Measurements from ENCODE around the gene SH3GLB2.
"Not testable (repeated sequence)": the region's sequence is repeated elsewhere in the genome, so short reads cannot be mapped to it uniquely, and the experiment has no call there.

SH3GLB2 gene

DNA sequence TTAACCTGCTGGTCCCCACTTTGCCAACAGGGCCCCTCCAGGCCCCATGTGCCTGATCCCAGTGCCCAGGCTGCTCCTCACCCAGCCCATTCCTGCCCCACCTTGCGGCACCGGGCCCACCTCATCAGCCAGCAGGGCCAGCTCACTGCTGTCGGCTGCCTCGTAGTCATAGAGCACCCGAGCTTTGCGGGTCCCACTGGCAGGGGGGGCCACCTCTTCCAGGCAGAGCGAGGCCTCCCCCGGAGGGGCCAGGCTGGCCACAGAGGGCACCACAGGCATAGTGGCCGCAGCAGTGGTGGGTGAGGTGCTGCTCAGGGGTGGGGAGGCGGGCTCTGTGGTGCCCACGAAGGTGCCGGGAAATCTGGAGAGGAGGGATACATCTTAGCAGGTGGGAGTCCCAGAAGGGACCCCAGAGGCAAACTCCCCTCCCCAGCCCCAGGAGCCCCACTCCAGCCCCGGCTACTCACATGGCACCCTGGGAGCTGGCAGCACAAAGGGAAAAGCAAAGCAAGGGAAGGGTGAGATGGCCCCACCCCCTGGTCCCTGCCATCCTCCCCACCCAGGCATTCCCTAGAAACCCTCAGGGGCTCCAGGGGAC, 19.0 kb downstream of the SH3GLB2 start:
- peaks cover 75% of the 10 kb centered on the region for H3K36me3 ChIP-seq (ENCODE audit: insufficient read depth, low read length)
- no peaks in the 10 kb centered on the region for H3K9me3 ChIP-seq (ENCODE audit: low read length)
- no peaks in the 10 kb centered on the region for H3K27me3 ChIP-seq (ENCODE audit: insufficient read depth, low read length)
- no peak overlapping the region for H3K4me3 ChIP-seq (ENCODE audit: low read length)
- no peaks in the 10 kb centered on the region for H3K4me1 ChIP-seq (ENCODE audit: insufficient read depth, low read length)
- H2AFZ ChIP-seq (ENCODE audit: low read depth, low read length), result no peak overlapping the region

DNA sequence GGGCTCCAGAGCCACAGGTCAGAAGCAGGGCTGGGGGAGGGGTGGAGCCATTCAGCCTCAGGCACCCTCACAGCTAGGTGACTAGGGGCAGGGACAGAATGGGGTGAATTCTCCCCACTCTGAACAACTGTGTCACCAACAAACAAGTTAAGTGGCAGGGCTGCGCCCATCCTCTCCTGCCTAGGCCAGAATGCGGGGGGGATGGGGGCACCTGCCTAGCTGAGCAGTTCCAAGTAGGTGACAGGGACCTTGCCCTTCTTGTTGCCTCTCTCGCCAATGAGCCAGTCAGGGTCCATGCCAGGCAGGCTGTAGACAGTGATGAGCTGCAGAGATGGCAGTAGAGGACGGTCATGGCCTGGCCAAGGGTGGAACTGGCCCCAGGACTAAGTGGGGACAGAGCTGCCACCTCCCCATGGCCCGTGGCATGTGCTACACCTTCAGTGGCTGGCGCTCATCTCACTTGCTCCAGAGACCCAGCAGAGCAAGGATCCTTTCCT, 19.6 kb downstream of the SH3GLB2 start:
- Histone ChIP-seq H3K4me3 (ENCODE audit: low read length) (no peak overlapping the region), H3K4me1 (ENCODE audit: insufficient read depth, low read length) (no peaks in the 10 kb centered on the region), H2AFZ (ENCODE audit: low read depth, low read length) (no peak overlapping the region), H3K27me3 (ENCODE audit: insufficient read depth, low read length) (no peaks in the 10 kb centered on the region), H3K9me3 (ENCODE audit: low read length) (no peaks in the 10 kb centered on the region), H3K36me3 (ENCODE audit: insufficient read depth, low read length) (peaks cover 70% of the 10 kb centered on the region)

DNA sequence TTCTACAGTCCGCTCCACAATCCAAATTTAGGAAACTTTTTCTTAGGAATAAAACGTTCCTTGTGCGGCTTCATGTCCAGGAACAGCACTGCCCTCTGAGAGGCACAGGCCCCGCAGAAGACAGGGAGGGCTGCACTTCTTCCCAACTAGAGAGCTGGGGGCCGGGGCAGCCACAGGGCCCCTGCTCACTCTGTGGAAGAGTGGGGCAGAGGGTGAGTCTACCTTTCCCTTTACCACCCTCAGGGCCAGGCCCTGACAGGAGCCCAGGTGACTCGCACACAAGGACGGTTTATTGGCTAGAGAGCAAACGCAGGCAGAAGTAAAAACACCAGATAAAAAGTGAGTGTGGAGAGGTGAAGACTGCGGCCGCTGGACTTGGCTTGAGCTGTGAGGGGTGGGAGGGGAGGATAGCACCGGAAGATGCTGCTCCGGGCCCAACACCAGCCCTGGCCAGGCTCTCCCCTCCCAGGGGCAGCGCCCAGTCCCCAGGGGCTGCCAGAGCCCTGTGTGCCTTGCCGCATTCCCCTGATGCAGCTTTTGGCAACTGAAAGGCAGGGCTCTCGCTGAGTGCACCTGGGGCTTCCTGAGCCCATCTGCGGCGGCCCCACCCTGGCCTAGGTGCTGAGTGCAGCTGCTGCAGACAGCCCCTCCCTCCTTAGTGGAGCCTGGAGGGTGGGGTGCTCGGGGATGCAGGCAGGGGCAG, 20.2 kb downstream of the SH3GLB2 start:
- Histone ChIP-seq H3K36me3 (ENCODE audit: insufficient read depth, low read length) (peaks cover 73% of the 10 kb centered on the region), H3K4me1 (ENCODE audit: insufficient read depth, low read length) (no peaks in the 10 kb centered on the region), H2AFZ (ENCODE audit: low read depth, low read length) (no peak overlapping the region), H3K27me3 (ENCODE audit: insufficient read depth, low read length) (no peaks in the 10 kb centered on the region), H3K4me3 (ENCODE audit: low read length) (no peak overlapping the region), H3K9me3 (ENCODE audit: low read length) (no peaks in the 10 kb centered on the region)

DNA sequence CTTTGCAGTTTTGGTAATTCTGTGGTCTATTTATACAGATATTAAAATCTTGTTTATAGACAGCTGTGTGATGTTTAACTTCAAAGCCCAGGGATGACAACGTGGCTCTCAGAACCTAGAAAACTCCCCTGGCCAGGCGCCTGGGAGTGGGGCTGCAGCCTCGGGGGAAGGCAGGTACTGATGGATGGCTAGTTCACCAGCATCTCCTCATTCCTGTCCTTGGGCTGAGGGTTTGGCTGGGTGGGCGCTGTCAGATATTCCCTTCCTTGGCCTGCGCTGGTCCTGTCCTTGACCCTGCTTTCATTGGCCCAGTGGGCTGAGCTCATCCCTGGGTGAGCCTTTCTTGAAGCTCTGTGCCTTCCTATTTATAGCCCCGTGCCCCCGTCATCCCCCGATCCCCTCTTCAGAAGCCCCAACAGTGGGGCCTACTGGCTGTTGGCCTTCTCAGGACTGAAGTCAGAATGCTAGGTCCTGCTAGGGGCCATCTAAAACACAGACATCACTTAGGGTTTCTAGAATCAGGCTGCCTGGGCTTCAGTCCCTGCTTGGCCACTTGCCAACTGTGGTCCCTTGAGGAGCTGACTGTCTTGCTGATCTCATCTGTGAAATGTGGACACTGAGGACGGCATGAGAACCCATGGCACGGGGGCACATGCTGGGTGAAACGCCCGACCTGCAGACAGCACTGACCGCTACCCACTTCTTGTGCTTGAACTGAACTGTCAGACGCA, 20.9 kb downstream of the SH3GLB2 start:
- Histone ChIP-seq H3K4me1 (ENCODE audit: insufficient read depth, low read length) (no peaks in the 10 kb centered on the region), H3K36me3 (ENCODE audit: insufficient read depth, low read length) (peaks cover 75% of the 10 kb centered on the region)

DNA sequence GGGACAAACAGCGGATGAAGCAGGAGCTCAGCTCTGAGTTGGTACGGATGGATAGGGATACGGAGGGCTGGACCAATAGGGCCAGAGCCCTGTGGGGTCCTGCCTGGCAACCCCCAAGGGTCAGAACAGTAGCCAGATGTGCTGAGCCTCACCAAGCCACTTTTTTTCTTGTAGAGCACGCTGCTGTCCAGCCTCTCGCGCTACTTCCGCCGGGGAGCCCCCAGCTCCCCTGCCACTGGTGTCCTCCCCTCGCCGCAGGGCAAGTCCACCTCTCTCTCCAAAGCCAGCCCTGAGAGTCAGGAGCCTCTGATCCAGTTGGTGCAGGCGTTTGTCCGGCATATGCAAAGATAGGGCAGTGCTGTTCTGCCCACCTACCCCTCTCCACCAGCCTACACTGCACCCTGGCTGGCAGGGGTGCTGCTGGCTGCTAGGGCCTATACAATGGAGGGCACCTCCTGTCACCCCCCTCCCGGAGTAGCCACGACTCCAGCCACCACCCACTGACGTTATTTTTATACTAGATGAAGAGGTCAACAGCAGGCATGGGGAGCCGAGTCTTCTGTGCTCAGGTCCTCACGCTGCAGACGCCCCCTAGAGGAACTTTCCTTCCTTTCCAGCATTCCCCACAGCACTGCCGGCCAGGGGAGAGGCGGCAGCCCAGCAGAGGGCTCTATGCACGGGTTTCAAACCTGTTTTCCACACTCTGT, 21.6 kb downstream of the SH3GLB2 start:
- Histone ChIP-seq H3K36me3 (ENCODE audit: insufficient read depth, low read length) (peaks cover 81% of the 10 kb centered on the region), H3K4me1 (ENCODE audit: insufficient read depth, low read length) (no peaks in the 10 kb centered on the region), H2AFZ (ENCODE audit: low read depth, low read length) (no peak overlapping the region), H3K9me3 (ENCODE audit: low read length) (no peaks in the 10 kb centered on the region), H3K4me3 (ENCODE audit: low read length) (no peak overlapping the region), H3K27me3 (ENCODE audit: insufficient read depth, low read length) (no peaks in the 10 kb centered on the region)

More for the DNA sequence above, 20.9 kb downstream of the SH3GLB2 start:
- no peaks in the 10 kb centered on the region for H3K27me3 ChIP-seq (ENCODE audit: insufficient read depth, low read length)
- H3K9me3 ChIP-seq (ENCODE audit: low read length), result no peaks in the 10 kb centered on the region
- no peak overlapping the region for H2AFZ ChIP-seq (ENCODE audit: low read depth, low read length)
- no peak overlapping the region for H3K4me3 ChIP-seq (ENCODE audit: low read length)

DNA sequence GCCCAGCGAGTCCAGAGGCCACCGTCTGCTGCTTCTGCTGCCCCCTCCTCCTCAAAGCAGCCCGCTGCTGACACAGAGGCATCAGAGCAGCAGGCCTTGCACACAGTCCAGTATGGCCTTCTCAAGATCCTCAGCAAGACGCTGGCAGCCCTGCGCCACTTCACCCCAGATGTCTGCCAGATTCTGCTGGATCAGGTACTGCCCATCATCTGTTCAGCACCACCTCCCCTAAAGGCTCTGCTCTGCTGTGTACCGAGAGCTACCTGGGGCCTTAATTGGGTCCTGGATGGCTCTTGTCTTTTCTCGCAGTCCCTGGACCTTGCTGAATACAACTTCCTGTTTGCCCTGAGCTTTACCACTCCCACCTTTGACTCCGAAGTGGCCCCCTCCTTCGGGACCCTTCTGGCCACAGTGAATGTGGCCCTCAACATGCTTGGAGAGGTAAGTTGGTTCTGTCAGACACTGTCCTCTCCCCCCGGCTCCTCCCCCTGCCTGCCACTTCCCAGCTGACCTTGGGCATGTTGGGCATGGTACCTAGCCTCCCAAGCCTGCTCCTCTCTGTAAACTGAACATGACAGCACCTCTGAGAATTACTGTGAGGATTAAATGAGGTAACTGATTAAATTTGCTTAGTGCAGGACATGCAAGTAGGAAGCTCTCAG, 22.7 kb downstream of the SH3GLB2 start:
- H3K4me1 ChIP-seq (ENCODE audit: insufficient read depth, low read length), result no peaks in the 10 kb centered on the region
- no peaks in the 10 kb centered on the region for H3K9me3 ChIP-seq (ENCODE audit: low read length)
- H3K36me3 ChIP-seq (ENCODE audit: insufficient read depth, low read length), result peaks cover 82% of the 10 kb centered on the region
- H3K27me3 ChIP-seq (ENCODE audit: insufficient read depth, low read length), result no peaks in the 10 kb centered on the region
- H3K4me3 ChIP-seq (ENCODE audit: low read length), result no peak overlapping the region
- no peak overlapping the region for H2AFZ ChIP-seq (ENCODE audit: low read depth, low read length)

DNA sequence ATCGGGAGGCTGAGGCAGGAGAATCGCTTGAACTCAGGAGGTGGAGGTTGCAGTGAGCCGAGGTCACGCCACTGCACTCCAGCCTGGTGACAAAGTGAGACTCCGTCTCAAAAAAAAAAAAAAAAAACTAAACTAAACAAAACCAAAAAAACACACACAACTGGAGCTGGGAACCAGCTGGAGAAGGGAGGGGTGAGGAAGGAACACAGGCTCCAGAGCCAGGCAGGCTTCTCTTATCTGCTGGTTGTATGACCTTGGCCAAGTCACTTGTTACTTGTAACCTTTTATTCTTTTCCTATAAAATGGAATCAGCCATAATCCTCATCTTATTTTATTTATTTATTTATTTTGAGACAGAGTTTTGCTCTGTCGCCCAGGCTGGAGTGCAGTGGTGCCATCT, 24.0 kb downstream of the SH3GLB2 start:
- not testable (repeated sequence) for H3K4me3 ChIP-seq (ENCODE audit: low read length); H3K4me1 ChIP-seq (ENCODE audit: insufficient read depth, low read length); H3K9me3 ChIP-seq (ENCODE audit: low read length); H3K27me3 ChIP-seq (ENCODE audit: insufficient read depth, low read length); H2AFZ ChIP-seq (ENCODE audit: low read depth, low read length)
- peaks cover 84% of the 10 kb centered on the region for H3K36me3 ChIP-seq (ENCODE audit: insufficient read depth, low read length)

DNA sequence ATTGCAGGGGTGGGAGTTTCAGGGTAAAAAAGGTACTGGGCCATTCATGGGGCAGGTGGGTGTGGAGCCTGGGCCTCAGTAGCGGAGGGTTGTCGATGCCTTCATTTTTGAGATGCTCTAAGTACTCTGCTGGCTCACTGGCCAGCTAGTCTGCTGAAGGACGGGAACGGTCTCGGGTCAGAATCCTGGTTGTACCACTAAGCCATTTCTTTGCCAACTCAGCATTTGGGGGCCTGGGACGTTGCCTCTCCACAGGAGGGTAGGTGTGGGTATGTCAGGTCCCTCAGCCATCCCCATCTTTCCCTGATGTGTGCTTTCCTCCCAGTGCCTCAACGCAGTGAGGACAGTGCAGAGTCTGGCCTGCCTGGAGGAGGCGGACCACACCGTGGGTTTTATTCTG, 25.1 kb downstream of the SH3GLB2 start:
- no peak overlapping the region for H3K4me3 ChIP-seq (ENCODE audit: low read length)
- H3K36me3 ChIP-seq (ENCODE audit: insufficient read depth, low read length), result peaks cover 83% of the 10 kb centered on the region
- H3K4me1 ChIP-seq (ENCODE audit: insufficient read depth, low read length), result no peaks in the 10 kb centered on the region
- H2AFZ ChIP-seq (ENCODE audit: low read depth, low read length), result no peak overlapping the region
- no peaks in the 10 kb centered on the region for H3K27me3 ChIP-seq (ENCODE audit: insufficient read depth, low read length)
- no peaks in the 10 kb centered on the region for H3K9me3 ChIP-seq (ENCODE audit: low read length)

DNA sequence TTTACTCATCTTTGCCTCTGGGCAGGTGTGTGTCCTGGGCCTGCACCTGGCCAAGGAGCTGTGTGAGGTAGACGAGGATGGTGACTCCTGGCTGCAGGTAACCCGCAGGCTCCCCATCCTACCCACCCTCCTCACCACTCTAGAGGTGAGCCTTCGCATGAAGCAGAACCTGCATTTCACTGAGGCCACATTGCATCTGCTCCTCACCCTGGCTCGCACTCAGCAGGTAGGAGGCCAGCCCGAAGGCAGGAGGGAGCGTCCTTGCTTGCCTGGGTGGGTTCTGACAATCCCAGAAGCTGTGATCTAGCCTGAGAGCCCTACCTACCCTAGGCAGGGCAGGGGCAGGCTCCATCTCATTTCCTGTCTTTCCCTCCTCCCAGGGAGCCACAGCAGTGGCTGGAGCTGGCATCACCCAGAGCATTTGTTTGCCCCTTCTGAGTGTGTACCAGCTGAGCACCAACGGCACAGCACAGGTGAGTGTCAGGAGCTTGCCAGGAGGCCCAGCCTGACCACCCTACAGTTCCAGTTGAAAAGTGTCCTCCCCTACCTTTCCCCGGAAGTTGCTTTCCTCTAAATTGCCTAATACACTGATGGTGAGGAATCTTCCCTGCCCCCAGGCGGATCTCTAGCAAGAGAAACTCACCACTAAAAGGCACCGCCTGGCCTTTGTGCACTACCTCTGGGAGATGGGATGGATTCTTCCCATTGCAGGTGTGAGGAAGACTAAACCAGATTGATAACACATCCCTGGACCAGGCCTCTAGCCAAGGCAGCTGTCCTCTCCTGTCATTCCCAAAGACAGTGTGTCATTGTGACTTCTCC, 26.4 kb downstream of the SH3GLB2 start:
- Histone ChIP-seq H3K36me3 (ENCODE audit: insufficient read depth, low read length) (peaks cover 82% of the 10 kb centered on the region), H3K27me3 (ENCODE audit: insufficient read depth, low read length) (no peaks in the 10 kb centered on the region), H3K4me1 (ENCODE audit: insufficient read depth, low read length) (no peaks in the 10 kb centered on the region), H2AFZ (ENCODE audit: low read depth, low read length) (no peak overlapping the region), H3K4me3 (ENCODE audit: low read length) (no peak overlapping the region), H3K9me3 (ENCODE audit: low read length) (no peaks in the 10 kb centered on the region)

DNA sequence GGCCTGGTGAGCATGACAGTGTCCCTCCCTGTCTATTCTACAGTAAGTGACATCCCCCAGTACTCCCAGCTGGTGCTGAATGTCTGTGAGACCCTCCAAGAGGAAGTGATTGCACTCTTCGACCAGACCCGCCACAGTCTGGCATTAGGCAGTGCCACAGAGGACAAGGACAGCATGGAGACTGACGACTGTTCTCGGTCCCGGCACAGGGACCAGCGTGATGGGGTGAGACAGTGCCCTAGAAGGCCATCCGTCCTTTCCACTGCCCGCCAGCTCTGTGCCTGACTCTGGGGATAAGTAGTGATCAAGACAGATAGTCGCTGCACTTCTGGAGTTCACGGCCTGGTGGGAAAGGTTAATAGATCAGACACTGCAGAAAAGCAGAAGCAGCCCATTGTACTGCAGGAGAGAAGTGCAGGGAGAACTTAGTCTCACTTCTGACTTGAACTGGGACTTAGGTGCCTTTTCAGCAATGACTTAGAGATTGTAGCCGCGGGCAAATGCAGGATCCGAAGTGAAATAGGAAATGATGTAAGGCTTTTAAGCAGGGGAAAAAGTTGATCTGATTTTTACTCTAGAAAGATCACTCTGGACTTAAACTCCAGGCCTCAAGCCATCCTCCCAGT, 28.4 kb downstream of the SH3GLB2 start:
- no peaks in the 10 kb centered on the region for H3K4me1 ChIP-seq (ENCODE audit: insufficient read depth, low read length)
- peaks cover 81% of the 10 kb centered on the region for H3K36me3 ChIP-seq (ENCODE audit: insufficient read depth, low read length)
- H2AFZ ChIP-seq (ENCODE audit: low read depth, low read length), result no peak overlapping the region
- no peaks in the 10 kb centered on the region for H3K27me3 ChIP-seq (ENCODE audit: insufficient read depth, low read length)
- no peak overlapping the region for H3K4me3 ChIP-seq (ENCODE audit: low read length)
- no peaks in the 10 kb centered on the region for H3K9me3 ChIP-seq (ENCODE audit: low read length)

DNA sequence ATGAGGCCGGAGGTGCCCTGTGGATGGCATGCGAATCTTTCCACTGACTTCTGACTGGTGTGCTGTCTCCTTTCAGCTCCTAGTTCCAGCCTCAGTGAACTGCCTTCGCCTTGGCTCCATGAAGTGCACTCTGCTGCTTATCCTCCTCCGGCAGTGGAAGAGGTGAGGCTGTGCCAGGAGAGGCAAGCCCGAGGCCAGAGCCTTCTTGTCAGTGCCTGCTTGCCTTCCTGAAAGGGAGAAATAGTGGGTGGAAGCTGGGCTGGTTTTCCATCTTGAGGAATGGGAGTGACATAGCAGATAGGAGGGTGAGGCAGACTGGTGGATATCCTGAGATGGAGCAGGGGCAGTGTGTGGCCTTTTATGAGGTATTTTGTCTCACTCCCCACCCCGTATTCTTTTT, 29.7 kb downstream of the SH3GLB2 start:
- Histone ChIP-seq H3K36me3 (ENCODE audit: insufficient read depth, low read length) (peaks cover 90% of the 10 kb centered on the region), H2AFZ (ENCODE audit: low read depth, low read length) (no peak overlapping the region)

DNA sequence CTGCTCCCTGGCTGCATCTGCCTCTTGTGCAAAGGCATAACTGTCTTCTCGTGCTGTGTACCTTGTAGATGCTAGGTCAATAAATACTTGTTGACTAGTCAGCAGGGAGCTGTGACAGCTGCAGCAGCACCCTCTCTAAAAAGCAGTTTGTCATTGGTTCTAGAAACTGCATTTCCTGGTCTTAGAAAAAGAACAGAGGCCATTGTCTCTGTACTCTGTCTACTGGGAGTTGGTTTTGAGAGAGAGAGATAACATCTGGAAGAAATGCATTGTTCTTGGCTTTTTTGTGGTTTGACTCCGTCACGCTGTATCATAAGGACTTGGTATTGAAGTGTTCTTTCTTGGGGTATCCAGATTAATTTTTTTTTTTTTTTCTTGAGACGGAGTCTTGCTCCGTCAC, 32.3 kb downstream of the SH3GLB2 start:
- no peaks in the 10 kb centered on the region for H3K4me1 ChIP-seq (ENCODE audit: insufficient read depth, low read length)
- no peak overlapping the region for H3K4me3 ChIP-seq (ENCODE audit: low read length)
- peaks cover 81% of the 10 kb centered on the region for H3K36me3 ChIP-seq (ENCODE audit: insufficient read depth, low read length)
- H2AFZ ChIP-seq (ENCODE audit: low read depth, low read length), result no peak overlapping the region
- no peaks in the 10 kb centered on the region for H3K9me3 ChIP-seq (ENCODE audit: low read length)
- H3K27me3 ChIP-seq (ENCODE audit: insufficient read depth, low read length), result no peaks in the 10 kb centered on the region

More for the DNA sequence above, 29.7 kb downstream of the SH3GLB2 start:
- no peaks in the 10 kb centered on the region for H3K9me3 ChIP-seq (ENCODE audit: low read length)
- H3K4me3 ChIP-seq (ENCODE audit: low read length), result no peak overlapping the region
- H3K27me3 ChIP-seq (ENCODE audit: insufficient read depth, low read length), result no peaks in the 10 kb centered on the region
- no peaks in the 10 kb centered on the region for H3K4me1 ChIP-seq (ENCODE audit: insufficient read depth, low read length)

Measured in neuron (in vitro differentiated cells).